Smooth muscle cell (in vitro differentiated cells): ENCODE results near the gene ALDH9A1. TPM values are rescaled to one million over a fixed set of nuclear protein-coding genes. Genes with fewer than 3 reads are reported as not detected.
A peak's percentile ranks its signal among the peaks of the same experiment; 100 is the strongest.

Experiments used
- DNase-seq: peaks from one replicate; lab custom pipeline; 2025; ENCODE audit not compliant: unreplicated experiment; lab: John Stamatoyannopoulos, UW
- H2AFZ ChIP-seq: fragments of 200-600 bp; sonication (generic); 2 replicates; pipeline ENCODE4 v1.6.0; 2016; ENCODE audit warnings: antibody characterized with exemption, low read depth, mild to moderate bottlenecking
- H3F3A ChIP-seq: fragments of 200-600 bp; sonication (generic); 2 replicates; pipeline ENCODE4 v1.6.0; 2017; ENCODE audit warnings: antibody characterized with exemption, low read depth
- H3K27ac ChIP-seq: fragments of 200-600 bp; sonication (generic); 2 replicates; pipeline ENCODE4 v1.5.1; 2016; ENCODE audit warnings: low read depth, mild to moderate bottlenecking
- H3K27me3 ChIP-seq: fragments of 200-600 bp; sonication (generic); 2 replicates; pipeline ENCODE4 v1.6.1; 2016; ENCODE audit warnings: low read depth, mild to moderate bottlenecking
- H3K36me3 ChIP-seq: fragments of 200-600 bp; sonication (generic); 2 replicates; pipeline ENCODE4 v1.5.1; 2016; ENCODE audit warnings: low read depth
- H3K4me1 ChIP-seq: fragments of 200-600 bp; sonication (generic); 2 replicates; pipeline ENCODE4 v1.5.1; 2016; ENCODE audit warnings: low read depth
- H3K4me2 ChIP-seq: fragments of 200-600 bp; sonication (generic); 2 replicates; pipeline ENCODE4 v1.6.0; 2016; ENCODE audit warnings: mild to moderate bottlenecking
- H3K4me3 ChIP-seq: fragments of 200-600 bp; sonication (generic); 2 replicates; pipeline ENCODE4 v1.5.1; 2016; ENCODE audit warnings: mild to moderate bottlenecking
- H3K79me2 ChIP-seq: fragments of 200-600 bp; sonication (generic); 2 replicates; pipeline ENCODE4 v1.6.0; 2016; ENCODE audit warnings: low read depth, mild to moderate bottlenecking
- H3K9ac ChIP-seq: fragments of 200-600 bp; sonication (generic); 2 replicates; pipeline ENCODE4 v1.6.0; 2016; ENCODE audit warnings: low read depth
- H3K9me3 ChIP-seq: fragments of 200-600 bp; sonication (generic); replicated peaks from 2 replicates; pipeline ENCODE4 v1.5.1; 2016; ENCODE audit warnings: low read depth
- H4K20me1 ChIP-seq: fragments of 200-600 bp; sonication (generic); 2 replicates; pipeline ENCODE4 v1.6.0; 2016; ENCODE audit warnings: low read depth
- CTCF ChIP-seq: fragments of 200-600 bp; sonication (generic); IDR thresholded peaks from 2 replicates; pipeline ENCODE4 v1.5.1; 2017; ENCODE audit warnings: borderline replicate concordance, mild to moderate bottlenecking, antibody characterized with exemption; ENCODE audit not compliant: insufficient read depth, poor library complexity, severe bottlenecking
- WGBS: methylation state at CpG from one replicate; pipeline ENCODE4 v1.1.7; 2016; ENCODE audit warnings: low lambda C conversion rate; 5-methylcytosine and 5-hydroxymethylcytosine counted together
- polyA plus RNA-seq: library from polyadenylated mRNA; unstranded; fragments of >200 nt; fragmentation: Nextera tagmentation; extraction: Ambion mirVana; gene quantifications from 2 replicates; pipeline ENCODE4 v1.2.1, GENCODE V29; 2016
- total RNA-seq: library from RNA; depleted of rRNA; stranded (reverse); fragments of >200 nt; gene quantifications from 2 replicates; pipeline ENCODE4 v1.2.3, GENCODE V29; 2014

ALDH9A1 gene
- total and polyA plus RNA-seq, 2 experiments from 2014 or later, result 31.5 to 76.8 TPM

GRCh38 chr1:165698761-165699052, 345 bp upstream of the ALDH9A1 start:
- peak overlapping the region; percentile 95 for H3K27ac ChIP-seq
- peaks cover 14% of the 10 kb centered on the region for H3K27me3 ChIP-seq
- peaks cover 9% of the 10 kb centered on the region for H3F3A ChIP-seq
- H3K79me2 ChIP-seq, result peaks cover 7% of the 10 kb centered on the region
- no peaks in the 10 kb centered on the region for H3K36me3 ChIP-seq
- H3K9ac ChIP-seq, result peak overlapping the region; percentile 81
- peak overlapping the region; percentile 76 for H3K4me3 ChIP-seq
- peak overlapping the region; percentile 96 for H3K4me2 ChIP-seq
- TF ChIP-seq CTCF, result no peak
- H2AFZ ChIP-seq, result peak overlapping the region; percentile 84
- WGBS, result 1% methylated on average over 7 of the region's 7 CpGs
- H4K20me1 ChIP-seq, result peaks cover 19% of the 10 kb centered on the region
- DNase-seq, result no peak
- H3K9me3 ChIP-seq, result no peaks in the 10 kb centered on the region
- H3K4me1 ChIP-seq, result peaks cover 8% of the 10 kb centered on the region

GRCh38 chr1:165697491-165697880, 876 bp downstream of the ALDH9A1 start:
- 23% methylated on average over 8 of the region's 8 CpGs for WGBS
- H3K36me3 ChIP-seq, result no peaks in the 10 kb centered on the region
- no peak for DNase-seq
- H3K9me3 ChIP-seq, result no peaks in the 10 kb centered on the region
- TF ChIP-seq CTCF, result no peak
- peaks cover 8% of the 10 kb centered on the region for H3K4me1 ChIP-seq
- peak overlapping the region; percentile 76 for H3K4me3 ChIP-seq
- H3K4me2 ChIP-seq, result peak overlapping the region; percentile 96
- H3K79me2 ChIP-seq, result peaks cover 7% of the 10 kb centered on the region
- H3K27me3 ChIP-seq, result peaks cover 14% of the 10 kb centered on the region
- H3K27ac ChIP-seq, result peak overlapping the region; percentile 95
- H4K20me1 ChIP-seq, result peaks cover 19% of the 10 kb centered on the region
- peak overlapping the region; percentile 81 for H3K9ac ChIP-seq
- H3F3A ChIP-seq, result peaks cover 9% of the 10 kb centered on the region
- peak overlapping the region; percentile 84 for H2AFZ ChIP-seq

- H3K36me3 ChIP-seq, result no peaks in the 10 kb centered on the region
- peaks cover 12% of the 10 kb centered on the region for H3K79me2 ChIP-seq
- no peak overlapping the region for H3K9ac ChIP-seq
- H3F3A ChIP-seq, result peaks cover 9% of the 10 kb centered on the region
- peak overlapping the region; percentile 96 for H3K4me2 ChIP-seq
- DNase-seq, result no peak
- H3K9me3 ChIP-seq, result no peaks in the 10 kb centered on the region
- peaks cover 8% of the 10 kb centered on the region for H3K4me1 ChIP-seq
- H3K27me3 ChIP-seq, result peaks cover 13% of the 10 kb centered on the region
- H3K4me3 ChIP-seq, result peak overlapping the region; percentile 76
- peaks cover 19% of the 10 kb centered on the region for H4K20me1 ChIP-seq
- H3K27ac ChIP-seq, result peak overlapping the region; percentile 95
- WGBS, result 7% methylated on average over 2 of the region's 2 CpGs
- TF ChIP-seq CTCF, result no peak
- no peak overlapping the region for H2AFZ ChIP-seq
Measured at GRCh38 chr1:165696625-165697100, 1.7 kb downstream of the ALDH9A1 start.

- no peaks in the 10 kb centered on the region for H3K36me3 ChIP-seq
- H3K4me2 ChIP-seq, result no peak overlapping the region
- H3K4me1 ChIP-seq, result peaks cover 8% of the 10 kb centered on the region
- no peaks in the 10 kb centered on the region for H3K9me3 ChIP-seq
- H3K27ac ChIP-seq, result no peak overlapping the region
- 98% methylated on average over 7 of the region's 7 CpGs for WGBS
- H3K9ac ChIP-seq, result no peak overlapping the region
- no peak for DNase-seq
- no peak for TF ChIP-seq CTCF
- no peak overlapping the region for H2AFZ ChIP-seq
- H3K27me3 ChIP-seq, result no peaks in the 10 kb centered on the region
- H4K20me1 ChIP-seq, result peaks cover 19% of the 10 kb centered on the region
- peaks cover 19% of the 10 kb centered on the region for H3K79me2 ChIP-seq
- H3F3A ChIP-seq, result peaks cover 9% of the 10 kb centered on the region
- no peak overlapping the region for H3K4me3 ChIP-seq
Measured at GRCh38 chr1:165695031-165695430, 3.3 kb downstream of the ALDH9A1 start.
